Panc1 (cell line): Measurements from ENCODE around the gene ALDOC.

Source experiments
- SIN3A ChIP-seq: IDR thresholded peaks from 2 replicates; pipeline ENCODE4 v1.6.1; 2012; ENCODE audit warnings: low read depth, mild to moderate bottlenecking, low read length, moderate library complexity, borderline replicate concordance; ENCODE audit not compliant: insufficient read depth
- TF ChIP-seq, protein P1 (sequence below): fragments of 450-650 bp; IDR thresholded peaks from 2 replicates; pipeline ENCODE4 v1.5.1; 2017; ENCODE audit warnings: mild to moderate bottlenecking

DNA sequence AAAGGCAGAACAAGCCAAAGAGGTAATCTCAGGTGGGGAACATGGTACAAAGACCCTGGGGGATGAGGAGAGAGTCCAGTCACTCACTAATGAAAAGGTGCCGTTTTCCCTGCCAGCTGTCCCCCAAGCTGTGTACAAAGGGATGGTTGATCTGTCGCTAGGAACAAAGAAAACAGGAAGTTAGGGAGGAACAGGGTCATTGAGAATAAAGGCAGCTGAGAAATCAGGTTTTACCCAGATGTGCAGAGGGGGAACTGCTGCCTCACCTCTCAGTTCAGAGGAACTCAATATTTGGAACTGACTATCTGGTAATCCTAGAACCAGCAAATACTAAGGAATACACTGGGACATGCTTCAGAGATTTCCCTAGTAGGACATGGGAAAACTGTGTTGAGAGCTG lies 35.8 kb upstream of the ALDOC start:
- TF ChIP-seq, protein P1, sequence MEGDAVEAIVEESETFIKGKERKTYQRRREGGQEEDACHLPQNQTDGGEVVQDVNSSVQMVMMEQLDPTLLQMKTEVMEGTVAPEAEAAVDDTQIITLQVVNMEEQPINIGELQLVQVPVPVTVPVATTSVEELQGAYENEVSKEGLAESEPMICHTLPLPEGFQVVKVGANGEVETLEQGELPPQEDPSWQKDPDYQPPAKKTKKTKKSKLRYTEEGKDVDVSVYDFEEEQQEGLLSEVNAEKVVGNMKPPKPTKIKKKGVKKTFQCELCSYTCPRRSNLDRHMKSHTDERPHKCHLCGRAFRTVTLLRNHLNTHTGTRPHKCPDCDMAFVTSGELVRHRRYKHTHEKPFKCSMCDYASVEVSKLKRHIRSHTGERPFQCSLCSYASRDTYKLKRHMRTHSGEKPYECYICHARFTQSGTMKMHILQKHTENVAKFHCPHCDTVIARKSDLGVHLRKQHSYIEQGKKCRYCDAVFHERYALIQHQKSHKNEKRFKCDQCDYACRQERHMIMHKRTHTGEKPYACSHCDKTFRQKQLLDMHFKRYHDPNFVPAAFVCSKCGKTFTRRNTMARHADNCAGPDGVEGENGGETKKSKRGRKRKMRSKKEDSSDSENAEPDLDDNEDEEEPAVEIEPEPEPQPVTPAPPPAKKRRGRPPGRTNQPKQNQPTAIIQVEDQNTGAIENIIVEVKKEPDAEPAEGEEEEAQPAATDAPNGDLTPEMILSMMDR = no peak
- no peak for TF ChIP-seq SIN3A
